Esophagus muscularis mucosa (tissue), 4 donors: ENCODE measurements around the gene ADCY4. TPM values are rescaled to one million over a fixed set of nuclear protein-coding genes. Genes with fewer than 3 reads are reported as not detected.

Experiments used
- DNase-seq: peaks from one replicate; pipeline ENCODE4 v3.0.0-alpha.2; 2017; ENCODE audit errors: extremely low spot score
- H3K27ac ChIP-seq, 4 donors: fragments of 200-600 bp; sonication (generic); replicated peaks in 1 of 4; 1 replicate in 3 of 4; 2 replicates in 1 of 4; pipeline ENCODE4 v1.5.1; 2016 to 2019; ENCODE audit warnings: mild to moderate bottlenecking in 1 of 4
- H3K27me3 ChIP-seq, 4 donors: fragments of 200-600 bp; sonication (generic); one replicate each; pipeline versions ENCODE4 v1.5.1 to v1.6.0; 2016 to 2019
- H3K36me3 ChIP-seq, 4 donors: fragments of 200-600 bp; sonication (generic); one replicate each; pipeline ENCODE4 v1.5.1; 2016 to 2019
- H3K4me1 ChIP-seq, 4 donors: fragments of 200-600 bp; sonication (generic); one replicate each; pipeline ENCODE4 v1.5.1; 2016 to 2019
- H3K4me3 ChIP-seq, 4 donors: fragments of 200-600 bp; sonication (generic); 1 replicate in 2 of 4; 2 replicates in 2 of 4; pipeline ENCODE4 v1.5.1; 2016 to 2019; ENCODE audit warnings: mild to moderate bottlenecking in 4 of 4, moderate library complexity in 1 of 4
- H3K9me3 ChIP-seq, 4 donors: fragments of 200-600 bp; sonication (generic); 1 replicate in 3 of 4; 2 replicates in 1 of 4; pipeline ENCODE4 v1.5.1; 2016 to 2019
- CTCF ChIP-seq, 3 experiments: fragments of 200-600 bp in 2 of 3; fragments of 450-650 bp in 1 of 3; sonication (generic) in 2 of 3; IDR thresholded peaks; one replicate each; pipeline ENCODE4 v1.5.1; 2017 to 2019; ENCODE audit warnings: antibody characterized with exemption in 3 of 3, mild to moderate bottlenecking in 2 of 3, moderate library complexity in 1 of 3
- EP300 ChIP-seq: sonication (generic); formaldehyde crosslinking; IDR thresholded peaks from one replicate; pipeline ENCODE4 v1.6.1; 2017; ENCODE audit warnings: antibody characterized with exemption
- POLR2A ChIP-seq: fragments of 450-650 bp; IDR thresholded peaks from one replicate; pipeline ENCODE4 v1.6.1; 2017; ENCODE audit warnings: antibody characterized with exemption, moderate library complexity, mild to moderate bottlenecking, low read depth
- POLR2AphosphoS5 ChIP-seq, 2 donors: sonication (generic); formaldehyde crosslinking; IDR thresholded peaks; one replicate each; pipeline ENCODE4 v1.6.1; 2017; ENCODE audit warnings: antibody characterized with exemption in 2 of 2
- WGBS: methylation state at CpG from one replicate; pipeline ENCODE4 v1.1.5; 2018; 5-methylcytosine and 5-hydroxymethylcytosine counted together
- intact Hi-C: fragments of 100-400 bp; cut with DNase I; formaldehyde crosslinking; loops from one replicate; pipeline ENCODE4 v1.15.1; 2023
- total RNA-seq, 4 donors: library from RNA; depleted of rRNA; stranded (reverse); fragments of >200 nt; gene quantifications; one replicate each; pipeline versions ENCODE4 v1.1.0 to v1.2.1, GENCODE V29; 2016

ADCY4 gene
- total RNA-seq, 4 donors from 2014 or later, result 21.5 to 36.9 (median 27.9) TPM

- TF ChIP-seq POLR2AphosphoS5 (IDR thresholded peaks at IDR 0.05) (peak; percentile 23 to 45), EP300 (no peak)
- 65% methylated on average over 9 of the region's 9 CpGs for WGBS
- no peak for DNase-seq
- H3K27ac ChIP-seq, result peak overlapping the region; percentile 77 to 90 (median 84)
- H3K4me1 ChIP-seq, result peaks cover 52 to 84% (median 70%) of the 10 kb centered on the region in 4 donors
- intact Hi-C loops, result loop anchor here (5.0 kb wide), 1 partner anchor 124 kb away; no protein-coding TSS in a partner anchor
- H3K9me3 ChIP-seq, result no peaks in the 10 kb centered on the region
- H3K4me3 ChIP-seq, result no peak overlapping the region
- H3K27me3 ChIP-seq, result peaks cover 0 to 33% (median 9%) of the 10 kb centered on the region in 4 donors
- H3K36me3 ChIP-seq, result no peaks in the 10 kb centered on the region
Measured at GRCh38 chr14:24312736-24313507, 21.9 kb downstream of the ADCY4 start.

GRCh38 chr14:24311837-24312615 is 22.8 kb downstream of the ADCY4 start:
- intact Hi-C loops, result loop anchor here (5.0 kb wide), 1 partner anchor 125 kb away; no protein-coding TSS in a partner anchor
- Histone ChIP-seq H3K27me3 (peaks cover 0 to 24% (median 9%) of the 10 kb centered on the region in 4 donors), H3K9me3 (no peaks in the 10 kb centered on the region), H3K36me3 (peaks cover 2 to 9% (median 7%) of the 10 kb centered on the region in 4 donors), H3K4me3 (peak overlapping the region; percentile 64 to 73 (median 66)), H3K27ac (peak overlapping the region; percentile 77 to 90 (median 84)), H3K4me1 (peaks cover 54 to 87% (median 66%) of the 10 kb centered on the region in 4 donors)
- TF ChIP-seq CTCF (IDR thresholded peaks at IDR 0.05) (no peak), POLR2A (no peak), POLR2AphosphoS5 (IDR thresholded peaks at IDR 0.05) (no peak), EP300 (no peak)
- no peak for DNase-seq
- WGBS, result 80% methylated on average over 1 of the region's 1 CpG

GRCh38 chr14:24310646-24311604 is 23.9 kb downstream of the ADCY4 start, which contains the start of gene LTB4R:
Gene LTB4R (plus strand): TSS chr14:24311502. CDS start chr14:24315652, 4,150 bp downstream.
- Histone ChIP-seq H3K27me3 (peaks cover 0 to 13% (median under 1%) of the 10 kb centered on the region in 4 donors), H3K27ac (peak within 1 kb of the TSS; percentile 77 to 90 (median 84)), H3K36me3 (peaks cover 12 to 20% (median 17%) of the 10 kb centered on the region in 4 donors), H3K4me3 (peak within 1 kb of the TSS; percentile 64 to 73 (median 66)), H3K9me3 (no peaks in the 10 kb centered on the region), H3K4me1 (peaks cover 46 to 77% (median 57%) of the 10 kb centered on the region in 4 donors)
- no peak for TF ChIP-seq POLR2A
- TF ChIP-seq EP300, result no peak
- TF ChIP-seq POLR2AphosphoS5 (IDR thresholded peaks at IDR 0.05), result peak; percentile 42 to 63
- peak; percentile 27 to 48 (median 30) for TF ChIP-seq CTCF (IDR thresholded peaks at IDR 0.05)
- WGBS, result 30% methylated on average over 25 of the region's 99 CpGs
- DNase-seq, result no peak
- intact Hi-C loops, result loop anchor here (5.0 kb wide), 1 partner anchor 126 kb away; no protein-coding TSS in a partner anchor

GRCh38 chr14:24310265-24310645 is 24.6 kb downstream of the ADCY4 start:
- WGBS, result 33% methylated on average over 4 of the region's 5 CpGs
- peaks cover 41 to 70% (median 51%) of the 10 kb centered on the region in 4 donors for H3K4me1 ChIP-seq
- peaks cover 19 to 27% (median 24%) of the 10 kb centered on the region in 4 donors for H3K36me3 ChIP-seq
- TF ChIP-seq EP300 (no peak), POLR2A (no peak), POLR2AphosphoS5 (IDR thresholded peaks at IDR 0.05) (no peak), CTCF (IDR thresholded peaks at IDR 0.05) (no peak)
- DNase-seq, result no peak
- intact Hi-C loops, result loop anchor here (5.0 kb wide), 1 partner anchor 127 kb away; no protein-coding TSS in a partner anchor
- peaks cover 0 to 7% (median 0%) of the 10 kb centered on the region in 4 donors for H3K27me3 ChIP-seq
- H3K9me3 ChIP-seq, result no peaks in the 10 kb centered on the region
- H3K27ac ChIP-seq, result peak overlapping the region; percentile 77 to 90 (median 84)
- peak overlapping the region; percentile 64 to 73 (median 66) for H3K4me3 ChIP-seq
